Limb (tissue), 2 donors: ENCODE results near the gene FAM171A2.

ENCODE experiments used
- DNase-seq, 2 donors: peaks; one replicate each; pipeline ENCODE4 v3.0.0-alpha.2; 2016; ENCODE audit errors: extremely low spot score in 2 of 2

Gene FAM171A2

DNA sequence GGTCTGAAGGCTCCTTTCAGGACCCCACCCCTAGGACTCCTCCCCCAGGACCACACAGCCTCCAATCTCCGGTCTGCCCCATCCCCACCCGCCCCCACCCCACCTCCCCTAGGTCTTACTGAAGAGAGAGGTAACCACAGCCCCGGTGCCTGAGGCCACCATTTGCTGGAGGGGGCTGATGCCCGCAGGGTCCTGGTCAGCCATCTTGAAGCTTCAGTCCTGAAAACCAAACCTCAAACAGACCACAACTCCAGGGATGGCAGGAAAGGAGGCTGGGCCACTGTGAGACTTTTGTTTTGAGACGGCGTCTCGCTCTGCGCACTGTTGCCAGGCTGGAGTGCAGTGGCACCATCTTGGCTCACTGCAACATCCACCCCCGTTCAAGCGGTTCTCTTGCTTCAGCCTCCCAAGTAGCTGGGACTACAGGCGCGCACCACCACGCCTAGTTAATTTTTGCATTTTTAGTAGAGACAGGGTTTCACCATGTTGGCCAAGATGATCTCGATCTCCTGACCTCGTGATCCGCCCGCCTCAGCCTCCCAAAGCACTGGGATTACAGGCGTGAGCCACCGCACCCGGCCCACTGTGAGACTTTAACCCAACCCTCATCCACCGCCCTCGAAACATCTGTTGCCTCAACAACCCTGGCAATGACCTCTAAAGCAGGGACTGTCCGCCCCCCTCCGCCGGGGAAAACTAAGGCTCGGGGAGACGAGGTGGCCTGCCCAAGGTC is 40.1 kb downstream of the FAM171A2 start:
- DNase-seq, result no peak

DNA sequence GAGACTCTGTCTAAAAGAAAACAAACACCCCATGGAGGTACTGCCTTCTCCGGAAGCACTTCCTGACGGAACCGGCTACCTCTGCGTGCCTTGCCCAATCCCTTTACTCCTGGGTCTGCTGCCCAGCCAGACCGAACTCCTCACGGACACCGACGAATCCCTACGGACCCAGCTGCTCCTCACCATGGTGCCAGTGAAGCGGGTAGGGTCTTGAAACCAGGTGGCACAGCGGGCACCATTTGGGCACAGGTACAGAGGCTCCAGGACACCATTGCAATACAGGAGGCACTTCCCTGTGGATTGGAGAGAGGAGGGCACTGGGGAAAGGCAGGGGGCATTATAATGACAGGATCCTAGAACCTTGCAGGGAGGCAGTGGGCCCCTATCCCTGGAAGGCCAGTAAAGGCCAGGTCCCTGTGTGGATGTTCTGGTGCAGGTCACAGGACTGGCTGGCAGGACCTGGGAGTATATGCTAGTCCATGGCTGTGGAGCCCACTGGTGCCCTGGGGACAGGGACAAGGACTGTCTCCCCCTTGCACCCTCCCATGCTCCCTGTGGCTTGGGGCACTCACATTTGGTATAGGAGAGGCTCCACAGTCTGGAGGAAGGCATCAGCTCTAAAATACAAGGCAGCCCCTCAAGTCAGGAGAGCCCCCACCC is 41.3 kb downstream of the FAM171A2 start:
- no peak for DNase-seq

- DNase-seq, result no peak
These were observed 42.2 kb downstream of the FAM171A2 start for GRCh38 chr17:44321246-44322120.

DNA sequence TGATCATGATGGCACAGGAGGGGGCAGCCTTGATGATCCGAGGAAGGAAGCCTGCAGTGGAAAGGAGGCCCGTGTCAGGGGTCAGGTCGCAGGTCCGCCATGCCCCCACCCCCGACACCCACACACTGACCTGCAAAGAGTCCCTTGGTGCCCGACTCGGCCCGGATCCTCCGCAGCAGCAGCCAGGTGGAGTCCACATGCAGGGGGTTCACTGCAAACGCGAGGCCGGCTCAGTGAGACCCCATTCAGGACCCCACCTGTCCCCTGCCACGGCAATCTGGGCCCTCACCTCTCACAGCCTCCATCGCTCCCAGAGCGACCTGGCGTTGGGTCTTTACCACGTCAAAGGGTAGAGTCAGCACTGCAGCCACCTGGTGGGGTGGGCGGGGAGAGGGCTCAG is 43.6 kb downstream of the FAM171A2 start:
- no peak for DNase-seq

DNA sequence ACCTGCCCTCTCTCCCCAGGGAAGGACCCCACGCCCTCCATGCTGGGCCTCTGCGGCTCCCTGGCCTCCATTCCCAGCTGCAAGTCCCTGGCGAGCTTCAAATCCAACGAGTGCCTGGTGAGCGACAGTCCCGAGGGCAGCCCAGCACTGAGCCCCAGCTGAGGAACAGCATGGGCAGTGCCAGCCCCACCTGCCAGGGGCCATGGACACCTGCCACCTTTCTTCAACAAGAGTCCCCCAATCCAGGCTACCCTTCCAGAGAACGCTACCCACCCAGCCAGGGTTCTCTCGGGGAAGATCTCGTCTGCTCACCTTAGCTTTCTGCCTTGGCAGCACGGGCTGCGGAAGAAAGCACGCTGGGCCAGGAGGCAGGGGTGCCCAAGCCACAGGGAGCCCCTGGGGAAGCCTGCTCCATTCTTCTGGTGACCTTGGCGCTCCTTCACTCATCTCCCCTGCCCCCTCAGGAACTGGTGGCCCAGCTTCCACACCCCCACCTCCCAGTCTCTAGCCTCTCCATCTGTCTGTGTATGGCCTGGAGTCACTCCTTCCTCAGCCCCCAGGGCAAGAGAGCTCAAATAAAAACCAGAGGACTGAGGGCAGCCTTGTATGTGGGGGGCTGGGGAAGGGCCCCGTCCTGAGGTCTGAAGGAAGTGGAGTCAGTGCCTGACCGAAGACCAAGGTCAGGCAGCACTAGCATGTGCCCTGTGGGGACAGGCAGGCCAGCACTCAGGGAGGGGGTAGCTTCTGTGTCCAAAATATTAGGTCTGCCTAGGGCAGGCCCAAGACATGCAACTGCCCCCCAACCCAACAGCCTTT is 45.4 kb downstream of the FAM171A2 start:
- DNase-seq, result no peak

DNA sequence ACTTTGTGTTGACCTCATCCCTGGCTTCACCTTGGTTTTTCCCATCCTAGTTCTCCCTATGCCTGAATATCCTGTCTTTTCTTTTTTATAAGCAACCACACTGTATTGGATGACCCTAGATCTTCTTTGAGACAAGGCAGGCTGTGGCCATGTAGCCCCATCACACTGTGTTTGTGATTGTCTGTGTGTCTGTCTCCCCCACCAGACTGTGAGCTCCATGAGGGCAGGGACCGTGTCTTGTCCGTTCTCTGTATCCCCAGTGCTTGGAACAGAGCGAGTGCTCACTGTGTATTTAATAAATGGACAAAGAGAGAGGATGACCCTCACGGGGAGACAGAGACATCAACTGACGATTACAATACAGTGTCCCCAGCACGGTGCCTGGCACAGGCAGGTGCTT is 46.1 kb downstream of the FAM171A2 start:
- no peak for DNase-seq

DNA sequence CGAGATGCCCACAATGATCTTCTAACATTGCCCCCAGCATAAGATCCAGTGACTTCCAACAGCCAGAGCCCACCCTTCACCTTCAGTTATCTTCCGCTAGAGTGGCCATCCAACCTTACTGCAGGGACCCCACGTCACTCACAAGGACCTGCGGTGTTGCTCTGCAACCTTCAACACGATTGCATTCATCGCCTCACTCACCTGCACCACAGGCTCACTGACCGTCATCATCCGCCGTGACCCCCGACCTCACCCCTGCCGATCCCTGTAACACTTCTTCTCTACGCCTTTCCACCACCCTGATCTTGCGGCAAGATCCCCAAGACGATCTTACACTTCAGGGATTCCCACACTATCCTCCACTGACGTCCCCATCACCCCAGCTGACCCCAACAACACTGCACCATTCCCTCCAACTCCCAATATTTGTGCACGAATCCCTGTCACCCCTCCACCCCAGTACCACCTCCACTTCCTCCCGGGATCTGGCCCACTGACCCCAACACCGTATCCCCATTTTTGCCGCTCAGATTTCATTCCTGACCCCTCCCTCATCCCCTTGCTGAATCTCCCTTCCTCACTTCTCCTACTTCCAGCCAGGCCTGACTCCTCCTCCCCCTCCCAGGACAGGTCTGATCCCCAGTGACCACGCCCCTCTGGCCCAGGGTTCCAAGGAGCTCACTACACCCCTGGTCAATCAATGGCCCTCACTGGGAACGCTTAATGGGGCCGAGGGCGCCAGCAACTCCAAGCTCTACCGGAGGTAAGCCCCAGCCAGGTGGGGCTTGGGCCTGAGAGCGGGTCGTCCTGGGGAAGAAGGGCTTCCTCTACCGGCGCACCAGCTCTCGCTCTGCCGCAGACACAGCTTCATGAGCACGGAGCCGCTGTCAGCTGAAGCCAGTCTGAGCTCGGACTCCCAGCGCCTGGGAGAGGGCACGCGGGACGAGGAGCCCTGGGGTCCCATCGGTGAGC is 47.6 kb downstream of the FAM171A2 start:
- no peak for DNase-seq

DNA sequence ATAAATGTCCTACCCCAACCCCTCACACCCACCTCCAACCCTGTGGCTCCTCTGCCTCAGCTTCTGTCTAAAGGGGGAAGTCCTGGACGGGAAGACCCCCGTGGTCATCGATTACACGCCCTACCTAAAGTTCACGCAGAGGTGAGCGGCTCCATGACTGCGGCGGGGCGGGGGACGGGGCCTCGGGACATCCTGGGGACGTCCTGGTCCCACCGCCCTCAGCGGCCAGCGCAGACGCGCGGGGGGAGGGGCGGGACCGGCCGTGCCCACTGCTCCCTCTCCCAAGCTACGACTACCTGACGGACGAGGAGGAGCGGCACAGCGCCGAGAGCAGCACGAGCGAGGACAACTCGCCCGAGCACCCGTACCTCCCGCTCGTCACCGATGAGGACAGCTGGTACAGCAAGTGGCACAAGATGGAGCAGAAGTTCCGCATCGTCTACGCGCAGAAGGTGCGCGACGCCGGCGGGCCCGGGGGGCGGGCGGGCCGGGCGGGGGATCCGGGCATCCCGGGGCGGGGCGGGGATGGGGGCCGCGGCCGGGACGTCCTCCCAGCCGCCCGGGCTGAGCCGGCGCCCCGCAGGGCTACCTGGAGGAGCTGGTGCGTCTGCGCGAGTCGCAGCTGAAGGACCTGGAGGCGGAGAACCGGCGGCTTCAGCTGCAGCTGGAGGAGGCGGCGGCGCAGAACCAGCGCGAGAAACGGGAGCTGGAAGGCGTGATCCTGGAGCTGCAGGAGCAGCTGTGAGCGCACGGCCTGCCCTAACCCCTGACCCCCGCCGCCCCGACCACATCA is 48.6 kb downstream of the FAM171A2 start:
- DNase-seq, result peak in 1 of 2 donors; percentile 55

- DNase-seq, result peak in 1 of 2 donors; percentile 26
These were observed 49.2 kb downstream of the FAM171A2 start for GRCh38 chr17:44314524-44314868.

DNA sequence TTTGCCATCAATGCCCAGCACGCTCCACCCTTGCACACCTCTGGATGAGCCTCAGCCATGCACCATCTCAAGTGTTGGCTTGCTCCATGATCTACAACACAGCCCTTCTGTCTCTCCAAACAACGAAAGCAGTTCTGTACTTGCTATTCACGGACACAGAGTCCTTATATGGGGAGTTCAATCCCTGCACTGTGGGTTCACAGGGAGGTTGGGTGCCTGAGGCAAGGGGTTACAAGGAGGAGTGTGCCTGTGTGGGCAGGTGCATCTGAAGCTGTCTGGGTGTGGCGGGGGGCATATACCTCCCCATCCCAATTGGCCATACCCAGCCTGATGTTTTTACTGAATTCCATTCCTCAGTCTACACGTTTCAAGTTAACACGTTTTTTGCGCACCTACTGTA is 49.6 kb downstream of the FAM171A2 start:
- no peak for DNase-seq

- DNase-seq, result no peak
These were observed 51.1 kb downstream of the FAM171A2 start for GRCh38 chr17:44312396-44313104.

GRCh38 chr17:44311562-44312181 is 52.0 kb downstream of the FAM171A2 start:
- no peak for DNase-seq

DNA sequence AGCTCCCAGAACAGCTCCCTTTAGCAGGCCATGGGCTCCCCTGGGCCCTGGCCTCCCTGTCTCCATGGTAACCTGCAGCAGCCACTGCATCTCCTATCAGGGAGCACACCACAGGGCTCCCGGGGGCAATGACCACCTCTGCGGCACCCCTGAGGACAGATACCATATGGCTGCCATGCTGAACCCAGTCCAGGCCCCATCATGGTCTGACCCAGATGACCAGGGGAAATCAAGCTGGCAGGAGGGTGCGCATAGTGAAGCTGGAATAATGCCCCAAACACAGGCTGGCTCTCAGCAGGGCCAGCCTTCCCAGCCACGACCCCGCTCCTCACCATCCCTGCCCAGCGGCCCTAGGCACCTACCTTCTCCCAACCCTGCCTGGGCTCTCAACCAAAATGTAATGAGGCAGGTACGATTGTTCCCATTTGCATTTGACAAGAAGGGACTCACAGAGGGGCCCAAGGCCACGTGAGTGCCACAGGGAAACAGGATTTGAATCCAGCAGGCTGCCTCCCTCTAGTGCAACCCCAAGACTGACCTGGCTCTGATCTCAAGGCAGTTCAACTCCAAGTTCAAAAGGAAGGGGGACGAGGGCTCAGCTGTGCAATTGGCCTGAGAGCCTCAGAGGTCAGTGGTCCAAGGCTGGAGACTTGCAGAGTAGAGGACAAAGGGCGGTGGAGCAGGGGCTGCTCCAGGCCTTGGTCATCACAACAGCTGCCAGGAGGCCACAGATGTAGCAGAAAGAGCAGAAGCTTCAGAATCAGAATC is 52.9 kb downstream of the FAM171A2 start:
- no peak for DNase-seq

- no peak for DNase-seq
These were observed 53.5 kb downstream of the FAM171A2 start for GRCh38 chr17:44310188-44310587.

DNA sequence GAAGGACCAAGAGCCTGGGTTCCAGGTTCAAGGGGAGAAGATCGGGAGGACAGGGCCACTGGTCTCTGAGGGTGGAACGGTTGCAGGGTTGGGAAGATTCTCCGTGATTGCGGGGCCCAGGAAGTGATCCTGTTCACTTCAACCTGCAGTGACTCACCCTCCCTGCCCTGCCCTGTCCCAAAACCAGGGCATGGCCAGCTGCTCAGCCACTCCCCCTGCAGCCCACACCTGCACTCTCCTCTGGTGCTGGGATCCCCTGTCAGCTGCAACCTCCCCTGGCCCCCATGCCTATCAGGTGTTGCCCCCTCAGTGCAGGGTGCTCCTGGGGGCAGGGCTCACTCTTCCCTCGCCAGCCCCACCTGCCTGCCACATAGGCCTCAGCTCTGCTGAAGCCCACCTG is 54.2 kb downstream of the FAM171A2 start:
- no peak for DNase-seq

DNA sequence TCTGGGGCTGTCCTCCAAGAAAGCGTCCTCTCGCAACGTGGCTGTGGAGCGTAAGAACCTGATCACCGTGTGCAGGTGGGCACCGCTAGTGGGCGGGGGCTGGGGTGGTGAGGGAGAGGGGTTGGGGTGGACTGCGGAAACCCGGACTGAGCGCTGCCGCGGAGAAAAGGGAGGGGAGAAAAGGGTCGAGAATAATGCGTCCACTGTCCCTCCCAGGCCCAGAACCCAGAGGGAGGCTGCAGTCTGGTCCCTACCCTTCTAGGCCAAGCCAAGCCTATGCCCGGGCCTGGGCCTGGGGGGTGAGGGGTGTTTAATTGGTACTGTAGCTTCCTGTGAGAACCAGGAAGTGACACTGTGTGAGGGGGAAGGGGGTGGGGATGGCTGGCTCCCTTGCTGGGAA is 54.8 kb downstream of the FAM171A2 start:
- DNase-seq, result peak in 1 of 2 donors; percentile 54

DNA sequence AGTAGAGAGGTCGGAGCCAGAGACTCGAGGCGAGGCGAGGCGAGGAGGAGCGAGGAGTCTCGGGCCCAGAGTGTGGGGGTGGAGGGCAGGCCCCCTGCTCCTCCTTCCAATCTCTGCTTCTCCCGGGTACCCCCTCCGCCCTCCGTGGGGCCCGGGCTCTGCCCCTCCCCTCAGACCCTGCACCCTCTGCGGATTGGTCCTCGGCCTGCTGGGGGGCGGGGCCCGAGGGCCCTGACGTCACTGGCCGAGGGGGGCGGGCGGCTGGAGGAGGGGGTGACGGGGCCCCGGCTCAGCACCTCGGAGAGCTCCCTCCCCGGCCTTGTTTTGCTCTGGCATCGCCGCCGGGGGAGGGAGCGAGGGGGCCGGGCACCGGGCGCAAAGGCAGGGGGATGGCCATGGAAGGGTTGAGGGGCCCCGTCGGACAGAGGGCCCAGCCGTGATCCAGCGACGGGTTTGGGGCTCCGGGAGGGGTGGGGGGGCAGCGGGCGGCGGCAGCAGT is 55.3 kb downstream of the FAM171A2 start, which contains the start of gene RUNDC3A:
RUNDC3A (plus strand) TSS at position 282 of the 499 bp plus-strand sequence. CDS start 232 bp downstream, outside the sequence.
- DNase-seq, result peak; percentile 85 to 98
